Measurements from ENCODE around the gene C9orf43.

GRCh38 chr9:113395000-113395861 lies 15.3 kb upstream of the C9orf43 start:
- no peak for TF ChIP-seq BRCA1 (IDR thresholded peaks at IDR 0.05; ENCODE audit: low read depth, low read length)
- TF ChIP-seq POLR2AphosphoS5 (IDR thresholded peaks at IDR 0.05; ENCODE audit: low read length), result no peak
- TF ChIP-seq FOS (IDR thresholded peaks at IDR 0.05; ENCODE audit: borderline replicate concordance, extremely low read depth, insufficient read length), result no peak
